Superior temporal gyrus (tissue), 1 donor: ENCODE data around the gene RIPK3.
"Not testable (repeated sequence)": the region's sequence is repeated elsewhere in the genome, so short reads cannot be mapped to it uniquely, and the experiment has no call there.

ENCODE experiments used
- DNase-seq: peaks from one replicate; pipeline ENCODE4 v3.0.0-alpha.2; 2016; ENCODE audit errors: extremely low spot score

The RIPK3 gene

DNA sequence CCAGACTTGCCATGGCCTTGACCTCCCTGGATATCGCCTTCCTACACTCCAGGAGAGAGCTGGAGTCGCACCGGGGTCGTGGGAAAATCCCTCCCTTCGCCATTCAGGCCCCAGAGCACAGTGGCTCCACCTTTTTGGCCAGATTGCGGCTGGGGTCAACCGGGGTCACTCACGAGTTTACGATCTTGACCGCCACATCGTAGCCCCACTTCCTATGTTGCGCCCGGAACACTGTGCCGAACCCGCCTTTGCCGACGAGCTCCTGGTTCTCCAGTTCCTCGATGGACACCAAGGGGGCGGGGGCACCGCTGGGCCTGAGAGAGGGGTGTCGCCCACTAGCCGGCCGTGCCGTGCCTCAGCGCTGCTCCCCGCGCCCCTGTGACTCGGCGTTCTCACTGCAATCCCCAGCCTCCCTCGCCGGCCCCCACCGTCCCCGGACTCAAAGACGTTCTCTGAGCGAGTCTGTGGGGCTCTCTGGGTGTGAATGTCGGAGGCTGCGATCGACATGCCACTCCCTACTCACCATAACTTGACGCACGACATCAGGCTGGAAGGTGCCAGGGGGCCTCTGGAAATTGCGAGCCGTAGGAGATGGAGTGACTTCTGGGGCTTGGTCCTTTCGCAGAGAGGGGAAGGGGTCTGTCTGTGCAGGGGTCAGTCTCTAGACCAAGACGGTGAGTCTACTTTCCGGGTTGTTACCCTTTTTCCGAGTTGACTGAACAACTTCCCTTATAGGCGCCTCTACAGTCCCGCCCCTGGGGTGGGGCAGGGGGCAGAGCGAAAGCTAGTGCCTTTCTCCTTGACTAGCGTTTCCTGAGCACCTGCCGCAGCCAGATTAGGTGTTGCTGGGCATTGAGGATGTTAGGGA, at the start of gene RIPK3:
TSS of gene RIPK3 (minus strand) at position 708 of the 868 bp plus-strand sequence. CDS start at position 543, 165 bp downstream.
- DNase-seq, result no peak

DNA sequence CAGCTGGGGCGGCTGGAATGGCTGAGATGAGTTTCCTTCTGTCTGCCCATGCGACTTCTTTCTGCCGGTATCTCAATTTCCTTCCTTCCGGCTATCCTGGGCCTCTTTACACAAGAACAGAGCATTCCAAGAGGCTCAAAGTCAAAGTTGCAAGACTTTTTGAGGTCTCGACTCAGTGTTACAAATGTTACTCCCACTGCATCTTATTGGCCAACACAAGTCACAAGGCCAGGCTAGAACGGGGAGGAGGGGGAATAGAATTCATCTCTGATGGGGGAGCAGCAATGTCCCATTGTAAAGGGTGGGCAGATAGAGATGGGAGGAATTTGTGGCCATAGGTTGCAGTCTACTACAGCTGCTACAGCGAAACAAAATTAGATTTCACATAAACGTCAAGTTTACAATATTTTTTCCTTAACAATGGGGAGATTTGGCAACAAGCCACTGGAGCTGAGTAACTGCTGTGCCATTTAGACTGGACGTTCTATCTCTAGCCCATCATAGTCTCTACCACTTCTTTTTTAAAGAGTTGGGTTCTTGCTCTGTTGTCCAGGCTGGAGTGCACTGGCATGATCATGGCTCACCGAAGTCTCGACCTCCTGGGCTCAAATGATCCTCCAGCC, 49.5 kb upstream of the RIPK3 start:
- DNase-seq, result no peak

DNA sequence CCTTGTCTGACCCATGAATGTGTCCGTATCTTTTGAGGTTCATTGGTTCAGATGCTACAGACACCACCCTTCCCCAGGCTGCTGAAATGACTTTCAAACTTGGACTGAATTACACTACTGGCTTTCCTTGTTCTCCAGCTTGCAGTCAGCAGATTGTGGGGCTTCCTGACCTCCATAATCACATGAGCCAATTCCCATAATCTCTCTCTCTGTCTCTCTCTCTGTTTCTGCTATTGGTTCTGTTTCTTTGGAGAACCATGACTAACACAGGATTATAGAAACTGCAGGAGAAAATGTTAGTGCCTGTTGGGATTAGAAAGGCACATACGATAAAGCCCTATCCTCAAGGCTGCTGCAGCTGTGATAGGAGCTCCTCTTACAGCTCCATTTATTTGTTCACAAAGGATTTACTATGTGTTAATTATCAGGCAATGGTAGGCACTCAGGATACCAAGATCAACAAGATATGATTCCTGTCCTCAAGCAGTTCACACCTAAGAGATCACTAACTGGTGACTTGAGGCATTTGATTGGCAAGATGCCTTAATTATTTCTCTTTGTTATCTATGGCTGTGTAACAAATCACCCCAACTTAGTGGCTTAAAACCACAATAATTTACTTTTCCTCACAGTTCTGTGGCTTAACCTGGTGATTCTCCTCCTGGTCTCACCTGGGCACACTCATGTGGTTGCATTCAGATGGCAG, 48.8 kb upstream of the RIPK3 start:
- DNase-seq, result no peak

DNA sequence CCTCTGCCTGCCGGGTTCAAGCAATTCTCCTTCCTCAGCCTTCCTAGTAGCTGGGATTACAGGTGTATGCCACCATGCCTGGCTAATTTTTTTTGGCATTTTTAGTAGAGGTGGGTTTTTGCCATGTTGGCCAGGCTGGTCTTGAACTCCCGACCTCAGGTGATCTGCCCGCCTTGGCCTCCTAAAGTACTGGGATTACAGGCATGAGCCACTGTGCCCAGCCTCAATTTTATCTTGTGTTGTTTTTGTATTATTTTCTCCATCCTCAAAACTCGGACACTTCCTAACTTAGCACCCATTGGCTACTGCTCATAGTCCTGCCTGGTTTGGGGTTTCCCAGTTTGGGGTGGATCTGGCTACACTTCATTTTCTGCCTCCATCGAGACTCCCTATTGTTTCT, 47.8 kb upstream of the RIPK3 start:
- not testable (repeated sequence) for DNase-seq

DNA sequence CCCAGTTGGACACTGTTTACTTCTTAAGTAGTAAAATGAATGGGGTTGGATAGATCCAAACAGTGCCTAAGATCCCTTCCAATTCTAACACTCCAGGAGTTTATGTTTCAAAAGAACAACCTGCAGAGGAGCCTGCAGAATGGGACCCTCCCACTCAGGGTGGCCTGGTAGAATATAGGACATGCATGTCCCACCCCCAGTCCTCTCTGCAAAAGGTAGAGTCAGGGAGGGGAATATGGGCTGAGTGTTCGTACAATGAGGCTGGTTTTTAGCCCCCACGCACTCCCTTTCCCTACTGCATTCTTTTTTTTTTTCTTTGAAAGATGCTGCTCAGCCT, 47.2 kb upstream of the RIPK3 start:
- DNase-seq, result no peak

DNA sequence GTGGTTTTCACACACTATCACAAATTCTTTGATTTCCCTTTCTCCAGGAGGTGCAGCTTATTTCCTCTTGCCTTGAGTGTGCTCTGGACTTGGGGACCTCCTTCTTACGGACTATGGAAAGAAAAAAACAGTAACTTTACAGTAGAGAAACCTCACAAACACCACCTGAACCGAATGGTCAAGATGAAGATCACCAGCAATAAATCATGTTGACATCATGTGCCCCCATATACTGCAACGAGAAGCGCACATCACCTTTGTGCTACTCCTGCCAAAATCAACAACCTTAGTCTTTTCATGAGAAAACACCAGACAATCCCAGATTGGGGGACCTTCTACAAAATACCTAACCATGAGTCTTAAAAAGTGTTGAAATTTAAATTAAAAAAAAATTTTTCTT, 45.7 kb upstream of the RIPK3 start:
- no peak for DNase-seq

DNA sequence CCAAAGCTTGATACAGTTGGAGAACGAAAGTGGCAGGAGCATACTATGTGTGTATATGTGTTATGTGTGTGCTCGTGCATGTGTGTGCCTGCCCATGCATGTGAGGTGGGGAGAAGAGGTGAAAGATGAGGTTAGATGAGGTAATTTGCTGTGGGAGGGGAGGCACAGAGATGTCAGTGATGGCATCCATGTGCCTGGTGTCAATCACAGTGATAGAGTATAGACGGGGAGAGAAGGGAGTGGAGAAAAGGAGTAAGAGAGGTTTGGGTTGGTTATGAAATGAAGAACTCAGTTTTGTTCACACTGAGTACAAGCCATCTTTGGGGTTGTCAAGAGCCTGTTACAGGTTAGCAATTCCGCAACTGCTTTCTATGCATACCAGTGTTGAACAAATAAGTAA, 44.4 kb upstream of the RIPK3 start:
- no peak for DNase-seq

DNA sequence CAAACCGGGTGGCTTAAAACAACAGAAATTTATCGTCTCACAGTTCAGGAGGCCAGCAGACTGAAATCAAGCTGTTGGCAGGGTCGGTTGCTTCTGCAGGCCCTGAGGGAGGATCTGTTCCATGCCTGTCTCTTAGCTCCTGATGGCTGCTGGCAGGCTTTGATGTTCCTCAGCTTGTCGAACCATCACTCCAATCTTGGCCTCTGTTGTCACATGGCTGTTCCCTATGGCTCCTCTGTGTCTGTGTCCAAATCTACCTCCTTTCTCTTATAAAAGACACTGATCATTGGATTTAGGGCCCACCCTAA, 42.2 kb upstream of the RIPK3 start:
- DNase-seq, result no peak

DNA sequence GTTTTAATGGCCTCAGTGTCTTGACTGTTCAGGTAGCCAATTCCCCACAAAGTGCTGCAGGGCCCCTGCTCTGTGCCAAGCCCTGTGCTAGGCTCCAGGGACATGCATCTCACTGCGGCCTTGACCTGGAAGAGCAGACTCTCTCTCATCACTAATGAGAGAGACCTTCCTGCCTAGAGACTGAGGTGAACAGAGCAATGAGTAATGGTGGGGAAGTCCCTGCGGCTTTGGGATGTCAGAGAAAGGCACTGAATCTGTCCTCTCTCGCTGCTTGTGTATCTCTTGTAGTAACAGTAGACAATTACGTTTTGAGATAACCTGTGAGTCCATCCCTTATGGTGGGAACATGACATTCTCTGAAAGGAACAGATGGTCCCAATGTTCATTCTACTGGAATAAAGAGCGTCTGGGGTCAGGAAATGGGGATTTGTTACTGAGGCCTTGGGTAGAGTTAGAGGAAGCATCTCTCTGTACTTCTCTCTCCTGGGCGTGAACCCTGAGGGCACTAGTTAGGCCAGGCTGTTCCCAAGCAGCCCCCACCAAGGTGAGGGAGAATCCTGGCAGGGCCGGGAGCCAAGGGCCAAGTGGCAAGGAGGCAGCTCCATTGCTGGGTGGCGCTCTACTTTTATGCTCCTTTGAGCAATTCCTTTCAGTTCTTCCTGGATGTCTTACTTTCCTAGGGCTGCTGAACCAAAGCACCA, 41.7 kb upstream of the RIPK3 start:
- DNase-seq, result no peak

DNA sequence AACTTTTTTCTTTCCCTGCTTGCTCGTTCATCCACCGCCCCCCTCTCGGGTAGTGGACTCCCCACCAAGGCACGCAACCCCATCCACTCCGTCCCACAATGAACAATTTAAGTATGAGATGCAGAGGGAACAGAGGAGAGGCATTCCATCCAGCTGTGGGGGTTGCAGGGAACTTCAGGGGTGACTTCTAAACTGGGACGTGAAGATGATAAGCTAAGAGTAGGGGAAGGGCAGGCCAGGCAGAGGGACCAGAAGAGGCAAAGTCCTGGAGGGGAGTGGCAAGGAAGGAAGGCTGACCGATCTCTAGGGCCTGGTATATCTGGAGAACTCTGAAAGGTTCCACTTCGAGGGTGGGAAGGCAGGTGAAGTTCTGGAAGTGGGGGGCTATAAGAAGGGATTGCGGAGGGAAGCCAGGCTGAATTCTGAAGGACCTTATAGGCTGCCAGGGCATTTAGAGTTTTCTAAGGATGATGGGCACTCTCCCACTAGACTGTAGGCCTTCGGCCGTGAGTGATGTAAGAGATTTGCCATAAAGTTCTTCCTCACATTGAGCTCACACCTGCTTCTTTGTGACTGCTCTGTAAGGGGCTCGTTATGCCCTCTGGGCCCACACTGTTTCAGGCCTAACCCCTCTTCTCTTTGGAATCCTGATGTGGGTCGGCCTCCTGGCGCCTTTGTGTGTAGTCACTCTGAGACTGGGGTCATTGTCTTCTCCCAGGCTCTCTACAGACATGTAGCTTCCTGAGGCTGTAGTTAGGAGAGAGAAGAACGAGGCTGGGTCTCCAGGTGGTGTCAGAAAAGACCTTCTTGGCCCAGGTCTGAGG, 40.3 kb upstream of the RIPK3 start:
- DNase-seq, result no peak

DNA sequence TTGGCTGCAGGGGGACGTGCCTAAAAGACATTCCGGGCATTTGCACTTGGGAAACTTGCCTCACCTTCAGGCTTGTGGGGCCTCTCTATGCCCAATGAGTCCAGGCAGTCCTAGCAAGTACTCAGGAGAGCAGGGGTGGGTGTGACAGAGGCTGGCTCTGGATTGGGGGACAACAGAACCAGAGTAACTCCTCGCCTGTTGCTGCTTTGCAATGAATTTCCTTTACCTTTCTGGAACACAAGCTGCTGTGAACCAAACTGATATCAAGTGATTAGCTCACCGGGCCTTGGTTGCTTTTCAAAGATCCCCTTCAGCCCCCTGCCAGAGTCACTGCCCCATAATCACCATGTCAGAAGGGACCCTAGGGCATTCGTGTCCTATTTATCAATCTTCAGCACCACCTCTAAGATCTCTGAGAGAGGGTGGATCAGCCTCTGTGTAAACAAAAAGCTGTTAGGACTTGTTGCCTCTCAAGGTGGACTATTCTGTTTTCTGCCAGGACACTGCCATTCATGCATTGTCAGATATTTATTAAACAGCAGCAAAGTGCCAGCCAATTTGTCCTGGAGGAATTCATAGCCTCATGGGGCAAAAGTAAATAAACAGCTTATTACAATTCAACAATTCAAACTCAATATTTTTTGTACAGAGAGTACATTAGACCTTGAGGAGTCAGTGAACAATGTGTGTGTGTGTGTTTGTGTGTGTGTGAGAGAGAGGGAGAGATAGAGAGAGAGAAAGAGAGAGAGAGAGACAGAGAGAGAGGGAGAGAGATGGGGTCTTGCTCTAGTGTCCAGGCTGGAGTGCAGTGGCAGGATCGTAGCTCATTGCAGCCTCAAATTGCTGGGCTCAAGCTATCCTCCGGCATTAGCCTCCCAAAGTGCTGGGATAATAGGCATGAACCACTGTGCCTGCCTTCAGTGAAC, 39.5 kb upstream of the RIPK3 start:
- DNase-seq, result no peak

DNA sequence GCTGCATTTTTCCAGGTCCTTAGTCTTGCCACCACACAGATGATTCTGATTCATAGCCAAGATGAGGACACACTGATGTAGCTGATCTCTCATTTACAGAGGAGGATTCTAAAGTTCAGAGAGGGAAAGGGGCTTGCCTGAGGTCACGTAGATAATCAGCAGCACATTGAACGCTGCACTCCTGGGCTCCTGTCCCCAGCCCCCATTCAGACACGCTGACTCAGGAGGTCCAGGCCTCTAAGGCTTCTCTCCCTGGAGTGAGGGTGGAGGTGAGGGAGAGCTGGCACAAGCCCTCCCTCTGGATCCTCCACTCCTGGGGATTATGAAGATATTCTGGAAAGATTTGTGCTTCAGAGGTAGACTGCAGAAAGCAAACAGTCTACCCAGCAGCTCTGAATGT, 38.5 kb upstream of the RIPK3 start:
- DNase-seq, result no peak

DNA sequence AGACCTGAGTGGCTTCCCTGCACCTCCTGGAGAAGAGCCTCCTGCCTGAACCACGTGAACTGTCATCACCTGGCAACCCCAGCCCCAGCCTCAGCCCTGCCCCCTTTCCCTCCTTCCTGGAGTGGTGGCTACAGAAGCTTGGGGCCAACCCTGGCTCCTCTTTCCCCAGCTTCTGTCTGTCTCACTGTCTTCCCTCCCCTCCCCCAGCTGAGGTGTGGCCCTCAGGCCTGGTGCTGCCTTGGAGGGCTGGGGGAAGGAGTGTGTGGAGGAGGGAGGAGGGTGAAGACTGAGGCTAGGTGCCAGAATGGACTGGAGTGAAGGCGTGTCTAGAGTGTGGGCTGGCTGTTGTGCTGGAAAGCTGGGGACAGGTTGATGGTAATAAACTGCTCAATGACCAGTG, 37.9 kb upstream of the RIPK3 start:
- DNase-seq, result no peak

DNA sequence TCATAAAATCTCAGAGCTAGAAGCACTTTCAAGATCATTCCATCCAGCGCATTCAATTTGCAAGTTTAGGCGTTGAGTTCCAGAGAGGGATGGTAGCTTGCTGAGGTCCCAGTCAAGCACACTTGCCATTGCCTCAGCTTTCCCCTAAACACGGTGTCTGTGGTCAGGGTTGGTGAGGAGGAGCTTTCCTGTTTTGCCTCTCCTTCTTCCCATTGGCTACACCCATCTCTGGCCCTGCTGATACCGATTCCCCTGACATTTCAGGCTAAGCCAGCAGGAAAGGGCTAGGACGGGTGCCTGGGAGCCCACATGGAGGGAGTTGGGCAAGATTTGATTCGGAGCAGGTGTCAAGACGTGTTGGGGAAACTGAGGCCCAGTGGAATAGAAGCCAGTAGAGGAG, 37.3 kb upstream of the RIPK3 start:
- DNase-seq, result no peak

DNA sequence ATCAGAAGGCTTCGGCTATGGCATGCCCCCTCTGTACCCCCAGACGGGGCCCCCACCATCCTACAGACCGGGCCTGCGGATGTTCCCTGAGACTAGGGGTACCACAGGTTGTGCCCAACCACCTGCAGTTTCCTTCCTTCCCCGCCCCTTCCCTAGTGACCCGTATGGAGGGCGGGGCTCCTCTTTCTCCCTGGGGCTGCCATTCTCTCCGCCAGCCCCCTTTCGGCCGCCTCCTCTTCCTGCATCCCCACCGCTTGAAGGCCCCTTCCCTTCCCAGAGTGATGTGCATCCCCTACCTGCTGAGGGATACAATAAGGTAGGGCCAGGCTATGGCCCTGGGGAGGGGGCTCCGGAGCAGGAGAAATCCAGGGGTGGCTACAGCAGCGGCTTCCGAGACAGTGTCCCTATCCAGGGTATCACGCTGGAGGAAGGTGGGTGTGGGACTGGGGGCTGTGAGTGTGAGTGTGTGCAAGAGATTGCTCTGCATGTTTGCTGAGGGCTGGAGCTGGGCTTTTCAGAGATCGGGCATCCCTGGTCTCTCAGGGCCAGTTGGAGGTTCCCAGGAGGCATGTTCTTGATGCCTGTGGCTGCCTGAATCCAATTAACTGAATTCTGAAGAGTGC, 36.8 kb upstream of the RIPK3 start:
- no peak for DNase-seq

DNA sequence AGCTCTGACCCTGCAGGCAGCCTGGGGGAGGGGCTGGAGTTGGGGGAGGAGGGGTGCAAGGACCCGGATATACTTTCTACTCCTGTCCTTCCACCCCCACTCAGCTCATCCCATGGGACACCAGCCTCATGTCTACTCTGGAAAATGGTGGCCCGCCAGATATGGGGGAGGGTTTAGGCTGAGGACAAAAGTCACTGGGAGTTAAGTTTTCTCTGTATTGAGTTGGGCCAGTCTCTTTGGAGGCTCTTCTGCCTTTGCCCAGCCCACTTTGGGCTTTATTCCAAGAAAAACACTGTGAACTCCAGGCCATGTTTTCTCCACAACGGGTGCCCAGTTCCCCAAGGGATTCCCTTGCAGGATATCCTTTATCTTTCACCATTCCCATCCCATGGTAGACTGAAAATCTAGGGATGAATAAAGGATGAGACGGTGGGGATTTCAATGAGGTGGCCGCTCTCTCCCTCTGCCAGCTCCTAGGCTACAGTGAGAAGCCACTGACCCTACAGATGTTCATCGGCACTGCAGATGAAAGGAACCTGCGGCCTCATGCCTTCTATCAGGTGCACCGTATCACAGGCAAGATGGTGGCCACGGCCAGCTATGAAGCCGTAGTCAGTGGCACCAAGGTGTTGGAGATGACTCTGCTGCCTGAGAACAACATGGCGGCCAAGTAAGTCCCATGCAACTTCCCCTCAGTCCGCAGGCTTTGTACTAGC, 33.1 kb upstream of the RIPK3 start:
- DNase-seq, result no peak

DNA sequence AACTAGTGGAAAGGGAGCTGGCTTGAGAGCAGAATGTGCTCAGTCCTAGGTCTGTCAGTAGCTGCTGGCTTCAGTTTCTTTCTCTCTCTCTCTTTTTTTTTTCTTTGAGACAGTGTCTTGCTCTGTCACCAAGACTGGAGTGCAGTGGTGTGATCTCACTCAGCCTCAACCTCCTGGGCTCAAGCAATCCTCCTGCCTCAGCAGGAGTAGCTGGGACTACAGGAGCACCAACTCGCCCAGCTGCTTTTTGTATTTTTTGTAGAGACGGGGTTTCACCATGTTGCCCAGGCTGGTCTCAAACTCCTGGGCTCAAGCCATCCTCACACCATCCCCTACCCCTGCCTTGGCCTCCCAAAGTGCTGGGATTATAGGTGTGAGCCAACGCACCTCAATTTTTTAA, 31.8 kb upstream of the RIPK3 start:
- not testable (repeated sequence) for DNase-seq

DNA sequence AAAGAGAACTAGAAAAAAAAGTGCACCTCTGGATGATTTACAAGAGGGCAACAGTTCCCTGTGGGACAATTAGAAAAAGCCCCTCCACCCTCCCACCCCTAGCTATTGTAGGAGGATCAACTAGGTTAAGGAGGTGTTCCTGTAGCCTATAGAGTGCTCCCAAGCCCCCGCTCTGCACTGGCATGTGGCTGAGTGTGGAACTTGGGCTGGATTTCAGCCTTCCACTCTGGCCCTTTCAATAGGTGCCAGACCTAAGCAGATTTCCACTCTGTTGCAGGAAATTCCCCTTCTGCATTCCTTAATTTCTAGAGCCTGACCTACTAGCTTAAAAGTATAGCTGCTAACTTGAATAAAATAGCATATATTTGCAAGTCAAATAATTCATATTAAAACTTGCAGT, 31.0 kb upstream of the RIPK3 start:
- no peak for DNase-seq

DNA sequence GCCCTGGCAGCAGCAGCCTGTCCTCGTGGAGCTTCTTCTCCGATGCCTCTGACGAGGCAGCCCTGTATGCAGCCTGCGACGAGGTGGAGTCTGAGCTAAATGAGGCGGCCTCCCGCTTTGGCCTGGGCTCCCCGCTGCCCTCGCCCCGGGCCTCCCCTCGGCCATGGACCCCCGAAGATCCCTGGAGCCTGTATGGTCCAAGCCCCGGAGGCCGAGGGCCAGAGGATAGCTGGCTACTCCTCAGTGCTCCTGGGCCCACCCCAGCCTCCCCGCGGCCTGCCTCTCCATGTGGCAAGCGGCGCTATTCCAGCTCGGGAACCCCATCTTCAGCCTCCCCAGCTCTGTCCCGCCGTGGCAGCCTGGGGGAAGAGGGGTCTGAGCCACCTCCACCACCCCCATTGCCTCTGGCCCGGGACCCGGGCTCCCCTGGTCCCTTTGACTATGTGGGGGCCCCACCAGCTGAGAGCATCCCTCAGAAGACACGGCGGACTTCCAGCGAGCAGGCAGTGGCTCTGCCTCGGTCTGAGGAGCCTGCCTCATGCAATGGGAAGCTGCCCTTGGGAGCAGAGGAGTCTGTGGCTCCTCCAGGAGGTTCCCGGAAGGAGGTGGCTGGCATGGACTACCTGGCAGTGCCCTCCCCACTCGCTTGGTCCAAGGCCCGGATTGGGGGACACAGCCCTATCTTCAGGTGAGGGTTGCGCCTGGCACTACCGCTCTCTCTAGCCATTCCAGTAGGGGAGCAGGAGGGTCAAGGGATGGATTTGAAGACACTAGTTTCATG, 30.3 kb upstream of the RIPK3 start:
- no peak for DNase-seq
